OCI-LY1 (cell line): ENCODE measurements around the gene ALCAM.

Experiments used
- H2AFZ ChIP-seq: fragments of 200-600 bp; sonication (generic), shearing (Covaris generic); 2 replicates; pipeline ENCODE4 v1.6.0; 2014; ENCODE audit warnings: antibody characterized with exemption, mild to moderate bottlenecking, low read length
- H3F3A ChIP-seq: fragments of 200-600 bp; sonication (generic), shearing (Covaris generic); 2 replicates; pipeline ENCODE4 v1.6.0; 2014; ENCODE audit warnings: mild to moderate bottlenecking, antibody characterized with exemption, low read length, moderate library complexity; ENCODE audit not compliant: insufficient read depth
- H3K27ac ChIP-seq: fragments of 200-600 bp; sonication (generic); 2 replicates; pipeline ENCODE4 v1.5.1; 2014; ENCODE audit warnings: low read length, mixed run types, mild to moderate bottlenecking, low read depth; ENCODE audit not compliant: poor library complexity, severe bottlenecking
- H3K27me3 ChIP-seq: fragments of 200-600 bp; sonication (generic); 2 replicates; pipeline ENCODE4 v1.6.0; 2014; ENCODE audit warnings: antibody characterized with exemption, mild to moderate bottlenecking, low read length, moderate library complexity; ENCODE audit not compliant: insufficient read depth
- H3K36me3 ChIP-seq: fragments of 200-600 bp; sonication (generic); 2 replicates; pipeline ENCODE4 v1.6.1; 2014; ENCODE audit warnings: mild to moderate bottlenecking, antibody characterized with exemption, low read length, moderate library complexity, mixed read lengths; ENCODE audit not compliant: insufficient read depth
- H3K4me1 ChIP-seq: fragments of 200-600 bp; sonication (generic); 2 replicates; pipeline ENCODE4 v1.5.1; 2014; ENCODE audit warnings: mild to moderate bottlenecking, low read length, moderate library complexity; ENCODE audit not compliant: insufficient read depth, severe bottlenecking
- H3K4me2 ChIP-seq: fragments of 200-600 bp; sonication (generic), shearing (Covaris generic); 2 replicates; pipeline ENCODE4 v1.6.1; 2014; ENCODE audit warnings: low read length
- H3K4me3 ChIP-seq: fragments of 200-600 bp; sonication (generic); 2 replicates; pipeline ENCODE4 v1.5.1; 2014; ENCODE audit warnings: low read length, low read depth, mild to moderate bottlenecking, mixed read lengths; ENCODE audit not compliant: poor library complexity, severe bottlenecking
- H3K79me2 ChIP-seq: fragments of 200-600 bp; shearing (Covaris generic); 2 replicates; pipeline ENCODE4 v1.6.1; 2016; ENCODE audit warnings: mixed run types, low read length, mixed read lengths; ENCODE audit not compliant: insufficient read depth
- H3K9ac ChIP-seq: fragments of 200-600 bp; sonication (generic), shearing (Covaris generic); 2 replicates; pipeline ENCODE4 v1.6.1; 2014; ENCODE audit warnings: mild to moderate bottlenecking, low read length, mixed read lengths
- H3K9me2 ChIP-seq: fragments of 200-600 bp; sonication (generic), shearing (Covaris generic); 2 replicates; pipeline ENCODE4 v1.6.1; 2014; ENCODE audit warnings: low read depth, mild to moderate bottlenecking, low read length, mixed read lengths
- H3K9me3 ChIP-seq: fragments of 200-600 bp; shearing (Covaris generic); 2 replicates; pipeline ENCODE4 v1.6.1; 2014; ENCODE audit warnings: low read length, mixed read lengths
- H4K20me1 ChIP-seq: fragments of 200-600 bp; sonication (generic), shearing (Covaris generic); 2 replicates; pipeline ENCODE4 v1.6.0; 2016; ENCODE audit warnings: mild to moderate bottlenecking, low read length; ENCODE audit not compliant: insufficient read depth
- CTCF ChIP-seq: fragments of 200-600 bp; sonication (generic), shearing (Covaris generic); IDR thresholded peaks from 2 replicates; pipeline ENCODE4 v1.5.1; 2017; ENCODE audit warnings: mild to moderate bottlenecking, antibody characterized with exemption, low read length, moderate library complexity, mixed read lengths
- EZH2 ChIP-seq: fragments of 200-600 bp; sonication (generic), shearing (Covaris generic); IDR thresholded peaks from 2 replicates; pipeline ENCODE4 v1.8.0; 2017; ENCODE audit warnings: borderline replicate concordance, mixed run types, mild to moderate bottlenecking, antibody characterized with exemption, low read length, moderate library complexity, mixed read lengths

The ALCAM gene

GRCh38 chr3:105615814-105616213, 249.1 kb downstream of the ALCAM start:
- Histone ChIP-seq H2AFZ (no peak overlapping the region), H3K27ac (no peak overlapping the region)
- TF ChIP-seq EZH2 (no peak), CTCF (no peak)

GRCh38 chr3:105616374-105617121, 249.8 kb downstream of the ALCAM start:
- H3K4me1 ChIP-seq, result no peaks in the 10 kb centered on the region
- H2AFZ ChIP-seq, result no peak overlapping the region
- H3K27me3 ChIP-seq, result no peaks in the 10 kb centered on the region
- TF ChIP-seq CTCF, result no peak
- no peak for TF ChIP-seq EZH2
- no peaks in the 10 kb centered on the region for H4K20me1 ChIP-seq
- no peaks in the 10 kb centered on the region for H3K9me2 ChIP-seq
- no peak overlapping the region for H3K4me2 ChIP-seq
- H3F3A ChIP-seq, result no peaks in the 10 kb centered on the region
- H3K36me3 ChIP-seq, result no peaks in the 10 kb centered on the region
- no peaks in the 10 kb centered on the region for H3K9me3 ChIP-seq
- no peak overlapping the region for H3K9ac ChIP-seq
- no peak overlapping the region for H3K4me3 ChIP-seq
- H3K27ac ChIP-seq, result no peak overlapping the region
- H3K79me2 ChIP-seq, result no peaks in the 10 kb centered on the region

More at GRCh38 chr3:105615814-105616213, 249.1 kb downstream of the ALCAM start:
- H3F3A ChIP-seq, result no peaks in the 10 kb centered on the region
- H4K20me1 ChIP-seq, result no peaks in the 10 kb centered on the region
- no peaks in the 10 kb centered on the region for H3K36me3 ChIP-seq
- no peaks in the 10 kb centered on the region for H3K4me1 ChIP-seq
- no peaks in the 10 kb centered on the region for H3K27me3 ChIP-seq
- H3K79me2 ChIP-seq, result no peaks in the 10 kb centered on the region
- no peaks in the 10 kb centered on the region for H3K9me2 ChIP-seq
- H3K4me3 ChIP-seq, result no peak overlapping the region
- no peak overlapping the region for H3K9ac ChIP-seq
- H3K9me3 ChIP-seq, result no peaks in the 10 kb centered on the region
- H3K4me2 ChIP-seq, result no peak overlapping the region

GRCh38 chr3:105618556-105618955, 251.8 kb downstream of the ALCAM start:
- no peaks in the 10 kb centered on the region for H4K20me1 ChIP-seq
- H3K79me2 ChIP-seq, result no peaks in the 10 kb centered on the region
- TF ChIP-seq CTCF (no peak), EZH2 (no peak)
- H3K4me1 ChIP-seq, result no peaks in the 10 kb centered on the region
- no peak overlapping the region for H3K9ac ChIP-seq
- H2AFZ ChIP-seq, result no peak overlapping the region
- H3K4me3 ChIP-seq, result no peak overlapping the region
- H3K27ac ChIP-seq, result no peak overlapping the region
- no peaks in the 10 kb centered on the region for H3K9me2 ChIP-seq
- H3F3A ChIP-seq, result no peaks in the 10 kb centered on the region
- H3K27me3 ChIP-seq, result no peaks in the 10 kb centered on the region
- no peaks in the 10 kb centered on the region for H3K36me3 ChIP-seq
- H3K9me3 ChIP-seq, result no peaks in the 10 kb centered on the region
- no peak overlapping the region for H3K4me2 ChIP-seq
